GM12873 (cell line): ENCODE results near the gene DNM3.

Experiments
- TF ChIP-seq, protein P1 (sequence below): IDR thresholded peaks from 2 replicates; pipeline ENCODE4 v1.5.1; 2012; ENCODE audit warnings: low read depth, mild to moderate bottlenecking, moderate library complexity, low read length, control low read depth; ENCODE audit not compliant: insufficient read depth; ENCODE audit errors: missing control alignments

The DNM3 gene

GRCh38 chr1:172238158-172238557 lies 396.9 kb downstream of the DNM3 start:
- TF ChIP-seq, protein P1, sequence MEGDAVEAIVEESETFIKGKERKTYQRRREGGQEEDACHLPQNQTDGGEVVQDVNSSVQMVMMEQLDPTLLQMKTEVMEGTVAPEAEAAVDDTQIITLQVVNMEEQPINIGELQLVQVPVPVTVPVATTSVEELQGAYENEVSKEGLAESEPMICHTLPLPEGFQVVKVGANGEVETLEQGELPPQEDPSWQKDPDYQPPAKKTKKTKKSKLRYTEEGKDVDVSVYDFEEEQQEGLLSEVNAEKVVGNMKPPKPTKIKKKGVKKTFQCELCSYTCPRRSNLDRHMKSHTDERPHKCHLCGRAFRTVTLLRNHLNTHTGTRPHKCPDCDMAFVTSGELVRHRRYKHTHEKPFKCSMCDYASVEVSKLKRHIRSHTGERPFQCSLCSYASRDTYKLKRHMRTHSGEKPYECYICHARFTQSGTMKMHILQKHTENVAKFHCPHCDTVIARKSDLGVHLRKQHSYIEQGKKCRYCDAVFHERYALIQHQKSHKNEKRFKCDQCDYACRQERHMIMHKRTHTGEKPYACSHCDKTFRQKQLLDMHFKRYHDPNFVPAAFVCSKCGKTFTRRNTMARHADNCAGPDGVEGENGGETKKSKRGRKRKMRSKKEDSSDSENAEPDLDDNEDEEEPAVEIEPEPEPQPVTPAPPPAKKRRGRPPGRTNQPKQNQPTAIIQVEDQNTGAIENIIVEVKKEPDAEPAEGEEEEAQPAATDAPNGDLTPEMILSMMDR = no peak

GRCh38 chr1:172238965-172239364 lies 397.7 kb downstream of the DNM3 start:
- TF ChIP-seq, protein P1 = no peak

DNA sequence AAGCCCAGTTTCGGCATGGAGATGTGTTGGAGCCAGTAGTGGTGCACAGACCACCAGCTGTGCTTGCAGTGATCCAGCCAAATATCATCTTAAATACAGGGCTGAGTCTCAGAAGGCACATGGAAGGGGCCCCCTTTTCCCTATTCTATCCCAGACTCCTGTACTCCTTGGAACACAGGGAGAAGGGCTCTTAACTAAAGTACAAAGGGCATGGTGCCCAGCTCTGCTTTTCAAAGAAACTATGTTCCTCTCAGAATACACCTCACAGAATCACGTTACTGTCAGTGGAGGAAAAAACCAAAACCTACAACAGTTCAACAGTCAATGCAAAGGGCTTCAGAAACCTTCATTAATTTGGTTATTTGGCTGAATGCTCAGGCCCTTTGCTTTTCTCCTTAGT lies 398.6 kb downstream of the DNM3 start:
- TF ChIP-seq, protein P1 = no peak

- TF ChIP-seq, protein P1 = no peak
Measured at GRCh38 chr1:172241540-172241939, 400.2 kb downstream of the DNM3 start.

- TF ChIP-seq, protein P1 = no peak
Measured at GRCh38 chr1:172244865-172245264, 403.6 kb downstream of the DNM3 start.

DNA sequence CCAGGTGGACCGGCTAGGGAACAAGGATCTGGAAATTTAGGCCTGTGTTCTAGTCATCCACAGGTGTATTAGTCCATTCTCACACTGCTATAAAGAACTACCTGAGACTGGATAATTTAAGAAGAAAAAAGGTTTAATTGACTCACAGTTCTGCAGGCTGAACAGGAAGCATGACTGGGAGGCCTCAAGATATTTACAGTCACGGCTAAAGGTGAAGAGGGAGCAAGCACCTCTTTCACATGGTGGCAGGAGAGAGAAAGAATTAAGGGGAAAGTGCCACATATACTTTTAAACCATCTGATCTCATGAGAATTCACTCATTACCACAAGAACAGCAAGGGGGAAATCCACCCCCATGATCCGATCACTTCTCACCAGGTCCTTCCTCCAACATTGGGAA lies 404.5 kb downstream of the DNM3 start:
- TF ChIP-seq, protein P1 = no peak

DNA sequence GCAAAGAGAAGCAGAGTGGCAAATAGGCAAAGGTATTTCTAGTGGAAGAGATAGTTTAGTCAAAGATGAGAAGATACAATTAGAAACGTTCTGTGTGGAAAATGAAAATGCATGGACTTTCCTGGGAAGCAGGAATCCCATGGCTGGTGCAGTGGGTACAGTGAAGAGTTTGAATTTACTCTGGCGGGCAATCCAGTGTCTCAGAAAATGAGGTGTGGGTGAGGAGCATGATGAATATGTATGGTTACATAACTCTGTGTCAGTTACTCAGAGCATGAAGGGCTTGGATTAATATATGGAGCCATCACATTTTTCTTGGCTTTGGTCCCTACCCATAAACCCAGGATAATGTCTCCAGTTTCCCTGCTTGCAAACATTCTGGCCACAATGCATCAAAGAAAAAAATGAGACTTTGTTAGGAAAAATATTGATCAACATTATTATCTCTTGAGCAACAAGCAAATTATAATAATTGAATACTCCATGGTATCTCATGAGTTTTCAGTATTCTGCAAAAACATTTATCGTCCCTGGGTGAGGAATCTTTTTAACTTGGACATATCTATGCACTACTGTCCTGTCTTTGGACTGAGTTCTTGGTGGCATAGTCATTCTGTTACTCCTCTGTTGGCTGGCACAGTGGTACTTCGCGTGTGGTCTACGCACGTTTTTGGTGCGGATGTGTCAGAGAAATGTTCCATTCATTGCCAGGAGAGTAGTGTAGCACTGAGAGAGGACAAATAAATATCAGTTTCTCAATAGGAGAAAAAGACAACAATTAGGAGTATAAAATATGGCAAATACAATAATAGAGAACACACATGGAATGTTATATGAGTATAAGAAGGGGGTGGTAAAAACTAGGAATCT lies 405.5 kb downstream of the DNM3 start:
- TF ChIP-seq, protein P1 = no peak
